Ishikawa (cell line): ENCODE data around the gene MYEOV.

Experiments used
- NFIC ChIP-seq: IDR thresholded peaks from 2 replicates; pipeline ENCODE4 v1.6.1; 2012
- TAF1 ChIP-seq: IDR thresholded peaks from 2 replicates; pipeline ENCODE4 v1.6.1; 2012; ENCODE audit warnings: low read depth, mild to moderate bottlenecking

- TF ChIP-seq TAF1, result no peak
- TF ChIP-seq NFIC, result no peak
Measured at GRCh38 chr11:69328231-69328630, 34.3 kb downstream of the MYEOV start.
